ENCODE measurements around the gene SV2C. TPM values are rescaled to one million over a fixed set of nuclear protein-coding genes. Genes with fewer than 3 reads are reported as not detected.

SV2C gene
- total and polyA plus RNA-seq, 11 donors: 0.12 to 0.29 (median 0.20) TPM; not detected in 5

DNA sequence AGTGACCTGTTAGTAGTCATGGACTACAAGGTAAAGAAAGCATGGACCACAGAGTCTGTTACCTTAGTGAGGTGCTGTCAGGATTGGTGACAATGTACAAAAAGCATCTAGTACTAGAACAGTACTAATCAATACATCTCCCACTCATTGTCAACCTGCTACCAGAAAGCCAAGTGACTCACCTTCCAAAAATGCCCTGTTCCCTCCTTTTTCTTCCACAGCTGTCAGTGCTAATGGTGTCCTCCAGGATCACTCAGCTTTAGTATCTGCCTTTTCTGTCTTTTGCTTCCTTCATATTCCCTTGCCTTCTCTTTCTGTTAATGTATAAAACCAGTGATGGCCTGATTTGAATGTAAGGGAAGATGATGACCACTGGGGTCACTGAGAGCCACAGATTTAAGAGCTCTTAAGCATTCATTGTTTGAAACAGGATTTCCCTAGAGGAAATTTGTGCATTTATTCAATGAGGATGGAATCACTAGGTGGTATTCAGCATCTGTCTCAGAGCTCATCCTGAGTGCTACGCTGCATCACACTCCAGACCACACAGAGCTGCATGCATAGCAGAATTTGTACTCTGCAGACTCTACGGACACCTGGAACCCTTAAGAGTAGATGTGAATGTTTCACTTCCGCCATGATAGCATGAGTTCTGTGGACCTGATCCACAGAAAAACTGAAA is 71.0 kb downstream of the SV2C start:
- H3K36me3 ChIP-seq: no peaks in the 10 kb centered on the region
- no peak overlapping the region for H3K27ac ChIP-seq
- TF ChIP-seq POLR2A (IDR thresholded peaks at IDR 0.05): no peak
- TF ChIP-seq, protein P1, sequence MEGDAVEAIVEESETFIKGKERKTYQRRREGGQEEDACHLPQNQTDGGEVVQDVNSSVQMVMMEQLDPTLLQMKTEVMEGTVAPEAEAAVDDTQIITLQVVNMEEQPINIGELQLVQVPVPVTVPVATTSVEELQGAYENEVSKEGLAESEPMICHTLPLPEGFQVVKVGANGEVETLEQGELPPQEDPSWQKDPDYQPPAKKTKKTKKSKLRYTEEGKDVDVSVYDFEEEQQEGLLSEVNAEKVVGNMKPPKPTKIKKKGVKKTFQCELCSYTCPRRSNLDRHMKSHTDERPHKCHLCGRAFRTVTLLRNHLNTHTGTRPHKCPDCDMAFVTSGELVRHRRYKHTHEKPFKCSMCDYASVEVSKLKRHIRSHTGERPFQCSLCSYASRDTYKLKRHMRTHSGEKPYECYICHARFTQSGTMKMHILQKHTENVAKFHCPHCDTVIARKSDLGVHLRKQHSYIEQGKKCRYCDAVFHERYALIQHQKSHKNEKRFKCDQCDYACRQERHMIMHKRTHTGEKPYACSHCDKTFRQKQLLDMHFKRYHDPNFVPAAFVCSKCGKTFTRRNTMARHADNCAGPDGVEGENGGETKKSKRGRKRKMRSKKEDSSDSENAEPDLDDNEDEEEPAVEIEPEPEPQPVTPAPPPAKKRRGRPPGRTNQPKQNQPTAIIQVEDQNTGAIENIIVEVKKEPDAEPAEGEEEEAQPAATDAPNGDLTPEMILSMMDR (IDR thresholded peaks at IDR 0.05): no peak
- no peak for DNase-seq
- no peaks in the 10 kb centered on the region for H3K27me3 ChIP-seq
- H3K4me1 ChIP-seq: no peaks in the 10 kb centered on the region
- WGBS, 4 donors: 74 to 83% (median 79%) methylated on average over 3 of the region's 3 CpGs
- ATAC-seq: no peak
- H3K4me3 ChIP-seq: no peak overlapping the region
- peaks cover 0 to 8% (median 0%) of the 10 kb centered on the region in 12 donors for H3K9me3 ChIP-seq
- intact Hi-C loops (cut with DNase I): no loop called here

DNA sequence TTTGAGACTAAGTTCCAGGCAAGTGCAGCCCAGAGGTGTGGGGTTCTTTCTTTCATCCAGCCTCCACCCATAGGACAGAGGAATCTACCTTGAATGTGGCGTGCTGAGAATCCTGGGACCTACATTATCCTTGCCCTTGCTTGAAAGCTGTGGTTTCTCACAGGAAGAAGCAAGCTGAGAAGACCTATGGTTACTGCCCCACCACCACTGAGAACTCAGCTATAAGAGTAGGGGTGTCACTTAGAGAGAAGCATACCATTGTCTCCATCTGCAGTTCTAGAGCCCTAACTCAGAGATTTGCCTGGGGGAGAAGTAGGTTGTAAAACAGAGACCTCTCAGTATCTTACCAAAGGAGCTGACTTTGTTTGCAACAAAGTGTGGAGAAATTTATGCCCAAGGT is 72.4 kb downstream of the SV2C start:
- Histone ChIP-seq H3K4me3 (no peak overlapping the region), H3K27ac (no peak overlapping the region), H3K4me1 (no peaks in the 10 kb centered on the region), H3K9me3 (peaks cover 0 to 8% (median 0%) of the 10 kb centered on the region in 12 donors), H3K27me3 (no peaks in the 10 kb centered on the region), H3K36me3 (no peaks in the 10 kb centered on the region)
- TF ChIP-seq, protein P1 (IDR thresholded peaks at IDR 0.05): no peak
- no peak for TF ChIP-seq POLR2A (IDR thresholded peaks at IDR 0.05)
- ATAC-seq: no peak
- intact Hi-C loops (cut with DNase I): no loop called here
- DNase-seq: no peak
- WGBS, 4 donors: 73 to 100% (median 85%) methylated on average over 1 of the region's 1 CpG

DNA sequence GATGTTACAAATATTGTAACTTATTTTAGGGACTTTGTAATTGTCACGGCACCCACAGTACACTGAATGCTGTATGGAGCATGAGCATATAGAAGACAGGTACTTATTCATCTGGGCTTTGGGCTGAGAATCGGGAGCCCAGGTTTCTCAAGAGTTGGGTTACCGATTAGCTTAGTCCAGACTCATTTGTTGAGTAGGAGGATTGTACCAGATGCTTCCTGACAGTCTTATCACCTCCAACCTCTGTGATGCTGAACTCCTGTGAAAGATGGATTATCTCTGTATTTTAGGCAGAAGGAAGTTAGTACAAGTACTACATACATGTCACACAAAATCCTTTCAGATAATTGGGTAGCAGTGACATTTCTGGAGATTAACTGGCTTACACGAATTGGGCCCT is 79.2 kb downstream of the SV2C start:
- H3K27ac ChIP-seq: no peak overlapping the region
- WGBS, 4 donors: 55 to 68% (median 58%) methylated on average over 4 of the region's 4 CpGs
- no peak for ATAC-seq
- DNase-seq: no peak
- intact Hi-C loops (cut with DNase I): loop anchor here in 2 of 10 donors (10.0 kb wide), 2 partner anchors 418 to 428 kb away; no protein-coding TSS in a partner anchor
- no peaks in the 10 kb centered on the region for H3K36me3 ChIP-seq
- no peak overlapping the region for H3K4me3 ChIP-seq
- TF ChIP-seq, protein P1 (IDR thresholded peaks at IDR 0.05): no peak
- no peak for TF ChIP-seq POLR2A (IDR thresholded peaks at IDR 0.05)
- peaks cover 0 to 15% (median 0%) of the 10 kb centered on the region in 12 donors for H3K9me3 ChIP-seq
- no peaks in the 10 kb centered on the region for H3K4me1 ChIP-seq
- H3K27me3 ChIP-seq: no peaks in the 10 kb centered on the region

DNA sequence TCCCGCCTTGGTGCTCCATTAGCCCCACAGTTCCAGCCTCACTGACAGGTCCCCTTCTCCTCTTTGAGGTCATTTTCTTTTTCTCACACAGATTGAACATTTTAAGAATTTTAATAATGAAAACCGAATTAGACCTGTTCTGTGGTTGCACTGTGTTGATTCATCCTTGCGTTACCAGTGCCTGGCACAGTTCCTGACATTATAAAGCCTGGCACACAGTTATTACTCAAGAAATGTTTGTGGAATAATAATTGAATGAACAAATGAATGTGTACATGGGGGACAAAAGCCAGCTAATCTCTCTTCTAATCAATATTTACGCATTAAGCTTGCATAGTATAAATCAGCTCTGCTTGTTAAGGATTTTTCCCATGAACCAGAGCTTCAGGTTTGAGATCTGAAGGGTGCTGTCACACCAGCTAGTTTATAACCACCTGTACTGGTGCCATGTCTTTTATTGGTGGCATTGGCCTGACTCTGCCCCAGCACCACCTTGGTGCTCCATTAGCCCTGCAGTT is 80.0 kb downstream of the SV2C start:
- H3K4me3 ChIP-seq: no peak overlapping the region
- 64 to 86% (median 82%) methylated on average over 4 of the region's 4 CpGs for WGBS, 4 donors
- intact Hi-C loops (cut with DNase I): loop anchor here in 2 of 10 donors (10.0 kb wide), 2 partner anchors 418 to 428 kb away; no protein-coding TSS in a partner anchor
- H3K27me3 ChIP-seq: no peaks in the 10 kb centered on the region
- DNase-seq (no peak), ATAC-seq (no peak)
- H3K36me3 ChIP-seq: no peaks in the 10 kb centered on the region
- TF ChIP-seq, protein P1 (IDR thresholded peaks at IDR 0.05): no peak
- no peak for TF ChIP-seq POLR2A (IDR thresholded peaks at IDR 0.05)
- H3K9me3 ChIP-seq: peaks cover 0 to 11% (median 0%) of the 10 kb centered on the region in 12 donors
- H3K27ac ChIP-seq: no peak overlapping the region
- no peaks in the 10 kb centered on the region for H3K4me1 ChIP-seq

All from heart left ventricle (tissue), 16 donors.